ENCODE measurements around the gene ZNF519.

ZNF519 gene

DNA sequence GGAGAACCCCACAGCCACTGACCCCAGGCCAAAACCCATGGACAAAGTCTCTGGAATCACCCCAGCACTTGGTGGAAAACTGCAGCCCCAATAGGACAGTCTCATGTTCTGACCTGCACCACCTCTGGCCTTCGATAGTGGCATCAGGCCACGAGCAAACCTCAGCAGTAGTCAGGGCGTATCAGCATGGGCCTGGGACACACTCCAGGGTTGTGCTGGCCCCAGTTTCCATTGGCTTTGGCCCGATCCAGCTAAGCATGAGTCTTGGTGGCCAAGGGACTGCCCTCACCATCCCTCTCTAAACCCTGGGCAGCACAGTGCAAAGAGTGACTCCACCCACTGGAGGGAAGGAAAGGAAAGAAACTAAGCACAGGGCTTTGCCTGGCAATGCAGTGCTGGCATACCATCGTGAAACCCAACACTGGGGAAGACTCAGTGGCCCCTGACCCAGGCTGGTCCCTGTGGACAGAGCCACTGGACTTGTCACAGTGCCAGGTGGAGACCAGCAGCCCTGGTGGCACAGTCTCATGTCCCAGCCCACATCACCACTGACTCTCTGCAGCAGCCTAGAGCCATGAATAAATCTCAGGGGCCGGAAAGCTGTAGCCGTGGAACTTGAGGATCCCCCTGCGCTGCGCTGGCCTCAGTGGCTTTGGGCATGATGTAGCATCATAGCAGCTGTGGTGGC is 46.3 kb downstream of the ZNF519 start:
- TF ChIP-seq REST (IDR thresholded peaks at IDR 0.05; ENCODE audit: insufficient read depth in 1 of 2, low read depth in 2 of 2, low read length in 2 of 2) (no peak), SIN3A (IDR thresholded peaks at IDR 0.05; ENCODE audit: borderline replicate concordance, insufficient read depth, low read length) (no peak), FOXP2 (optimal IDR thresholded peaks at IDR 0.05; ENCODE audit: borderline replicate concordance, extremely low read depth, extremely low read length, insufficient read depth) (no peak), POLR2AphosphoS5 (IDR thresholded peaks at IDR 0.05; ENCODE audit: low read depth, low read length) (no peak), TAF1 (IDR thresholded peaks at IDR 0.05; ENCODE audit: borderline replicate concordance, insufficient read depth, low read length) (no peak)

DNA sequence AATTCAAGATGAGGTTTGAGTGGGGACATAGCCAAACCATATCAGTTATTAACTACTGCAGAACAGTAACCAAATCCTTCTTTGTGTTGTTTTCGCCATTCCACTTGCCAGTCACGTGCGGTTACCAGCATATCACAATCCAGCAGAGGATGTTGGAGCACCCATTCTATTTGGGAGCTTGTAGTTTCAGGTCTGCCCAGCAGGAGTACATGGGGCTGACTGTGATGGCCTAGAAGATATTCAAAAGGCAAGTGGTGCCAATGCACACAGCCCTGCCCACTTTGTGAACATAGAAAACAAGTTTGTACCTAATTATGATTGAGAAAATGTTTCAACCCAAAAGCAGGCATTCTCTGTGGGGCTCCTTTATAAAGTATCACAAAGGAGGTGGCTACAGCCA is 57.0 kb downstream of the ZNF519 start:
- TF ChIP-seq TAF1 (IDR thresholded peaks at IDR 0.05; ENCODE audit: borderline replicate concordance, insufficient read depth, low read length) (no peak), SIN3A (IDR thresholded peaks at IDR 0.05; ENCODE audit: borderline replicate concordance, insufficient read depth, low read length) (no peak), FOXP2 (optimal IDR thresholded peaks at IDR 0.05; ENCODE audit: borderline replicate concordance, extremely low read depth, extremely low read length, insufficient read depth) (no peak), REST (IDR thresholded peaks at IDR 0.05; ENCODE audit: insufficient read depth in 1 of 2, low read depth in 2 of 2, low read length in 2 of 2) (no peak), POLR2AphosphoS5 (IDR thresholded peaks at IDR 0.05; ENCODE audit: low read depth, low read length) (no peak)

- TF ChIP-seq REST (IDR thresholded peaks at IDR 0.05; ENCODE audit: insufficient read depth in 1 of 2, low read depth in 2 of 2, low read length in 2 of 2) (no peak), SIN3A (IDR thresholded peaks at IDR 0.05; ENCODE audit: borderline replicate concordance, insufficient read depth, low read length) (no peak), POLR2AphosphoS5 (IDR thresholded peaks at IDR 0.05; ENCODE audit: low read depth, low read length) (no peak), FOXP2 (optimal IDR thresholded peaks at IDR 0.05; ENCODE audit: borderline replicate concordance, extremely low read depth, extremely low read length, insufficient read depth) (no peak), TAF1 (IDR thresholded peaks at IDR 0.05; ENCODE audit: borderline replicate concordance, insufficient read depth, low read length) (no peak)
Measured at GRCh38 chr18:14074187-14074586, 58.0 kb downstream of the ZNF519 start.

DNA sequence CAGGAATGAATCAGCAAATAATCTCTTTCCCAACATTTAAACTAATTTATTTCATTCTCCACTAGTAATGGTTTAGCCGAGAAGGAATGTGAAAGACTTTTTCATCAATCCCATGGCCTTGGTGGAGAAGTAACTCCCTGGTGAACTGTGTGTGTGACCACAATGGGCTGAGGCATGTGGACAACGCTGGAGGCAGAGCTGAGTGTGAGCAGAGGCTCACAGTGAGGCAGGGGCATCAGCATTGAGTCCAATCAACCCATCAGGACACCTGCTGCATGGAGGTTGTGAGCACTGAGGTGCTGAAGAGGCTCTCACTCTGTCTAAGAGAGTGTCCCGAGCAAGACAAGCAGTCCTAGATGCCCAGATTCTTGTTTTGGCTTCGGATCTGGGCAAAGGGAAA is 78.6 kb downstream of the ZNF519 start:
- TF ChIP-seq SIN3A (IDR thresholded peaks at IDR 0.05; ENCODE audit: borderline replicate concordance, insufficient read depth, low read length) (no peak), FOXP2 (optimal IDR thresholded peaks at IDR 0.05; ENCODE audit: borderline replicate concordance, extremely low read depth, extremely low read length, insufficient read depth) (no peak), POLR2AphosphoS5 (IDR thresholded peaks at IDR 0.05; ENCODE audit: low read depth, low read length) (no peak), REST (IDR thresholded peaks at IDR 0.05; ENCODE audit: insufficient read depth in 1 of 2, low read depth in 2 of 2, low read length in 2 of 2) (no peak), TAF1 (IDR thresholded peaks at IDR 0.05; ENCODE audit: borderline replicate concordance, insufficient read depth, low read length) (no peak)
